Measurements from ENCODE around the gene FAM3B.

- TF ChIP-seq CTCF (IDR thresholded peaks at IDR 0.05) (no peak), POLR2A (IDR thresholded peaks at IDR 0.05) (no peak)
Observed at GRCh38 chr21:41342035-41342434, 25.4 kb downstream of the FAM3B start.

Measured in Peyer's patch (tissue), 4 donors.